Endothelial cell of umbilical vein (primary cell): Measurements from ENCODE around the gene AHSP. TPM values are rescaled to one million over a fixed set of nuclear protein-coding genes. Genes with fewer than 3 reads are reported as not detected.

ENCODE experiments used
- BruUV-seq: library from RNA; stranded (reverse); fragments of 400-500 nt; replicated peaks from 2 replicates; lab custom pipeline; 2021; lab: Mats Ljungman, UMichigan
- CTCF ChIA-PET: fragments of 300-600, 350-600 bp; sonication (Branson Sonifier 250); formaldehyde crosslinking; loops from one replicate; lab custom pipeline; 2021; ENCODE audit warnings: antibody characterized with exemption, inconsistent platforms; lab: Charles Lee
- POLR2A ChIA-PET: fragments of 300-600, 350-600 bp; sonication (Branson Sonifier 250); formaldehyde crosslinking; loops from one replicate; lab custom pipeline; 2021; ENCODE audit warnings: antibody characterized with exemption, inconsistent platforms; lab: Charles Lee
- DNase-seq: peaks from one replicate; pipeline ENCODE4 v3.0.0-alpha.2; 2011; ENCODE audit warnings: low read depth, low spot score
- FAIRE-seq: peaks from 2 replicates; lab custom pipeline; 2011; peaks lifted over from hg19 to GRCh38; lab: Jason Lieb, UNC
- H2AFZ ChIP-seq: 2 replicates; pipeline ENCODE4 v1.6.0; 2012; ENCODE audit warnings: low read depth, low read length, control low read depth, inconsistent platforms
- H3K27ac ChIP-seq: 2 replicates; pipeline ENCODE4 v1.5.1; 2011; ENCODE audit warnings: low read depth, mild to moderate bottlenecking, control low read depth, low read length, moderate library complexity; ENCODE audit not compliant: insufficient read depth
- H3K27me3 ChIP-seq, 2 experiments: 2 replicates each; pipeline versions ENCODE4 v1.6.0 to v1.6.1; 2011; ENCODE audit warnings: low read length in 2 of 2, mixed read lengths in 1 of 2; ENCODE audit not compliant: control insufficient read depth in 2 of 2, insufficient read depth in 2 of 2
- H3K36me3 ChIP-seq, 2 experiments: 2 replicates in 1 of 2; 3 replicates in 1 of 2; pipeline ENCODE4 v1.5.1; 2011; ENCODE audit warnings: low read length in 2 of 2, mild to moderate bottlenecking in 1 of 2, moderate library complexity in 1 of 2; ENCODE audit not compliant: control insufficient read depth in 2 of 2, insufficient read depth in 2 of 2; ENCODE audit errors: extremely low read depth in 1 of 2
- H3K4me1 ChIP-seq: 3 replicates; pipeline ENCODE4 v1.5.1; 2011; ENCODE audit warnings: mild to moderate bottlenecking, low read length; ENCODE audit not compliant: control insufficient read depth, insufficient read depth; ENCODE audit errors: extremely low read depth
- H3K4me2 ChIP-seq: 2 replicates; pipeline ENCODE4 v1.6.1; 2011; ENCODE audit warnings: low read length, control low read depth, mixed read lengths; ENCODE audit not compliant: insufficient read depth
- H3K4me3 ChIP-seq, 3 experiments: fragments of 200-600 bp in 1 of 3; sonication (generic), shearing (Covaris generic) in 1 of 3; replicated peaks in 1 of 3; 2 replicates each; pipeline ENCODE4 v1.5.1; 2011 to 2016; ENCODE audit warnings: control low read depth in 3 of 3, low read length in 3 of 3, mild to moderate bottlenecking in 2 of 3, inconsistent platforms in 1 of 3, low read depth in 1 of 3, moderate library complexity in 1 of 3; ENCODE audit not compliant: insufficient read depth in 1 of 3
- H3K79me2 ChIP-seq: 2 replicates; pipeline ENCODE4 v1.6.0; 2012; ENCODE audit warnings: low read length, inconsistent platforms; ENCODE audit not compliant: control insufficient read depth, insufficient read depth
- H3K9ac ChIP-seq: replicated peaks from 2 replicates; pipeline ENCODE3; 2011; ENCODE audit warnings: low read length, control low read depth; ENCODE audit not compliant: insufficient read depth; ENCODE audit errors: extremely low read depth
- H3K9me1 ChIP-seq: replicated peaks from 3 replicates; pipeline ENCODE4 v1.6.0; 2011; ENCODE audit warnings: mild to moderate bottlenecking, low read length; ENCODE audit not compliant: control insufficient read depth, insufficient read depth; ENCODE audit errors: extremely low read depth
- H3K9me3 ChIP-seq: replicated peaks from 2 replicates; pipeline ENCODE4 v1.5.1; 2012; ENCODE audit warnings: low read length, inconsistent platforms; ENCODE audit not compliant: control insufficient read depth, insufficient read depth
- H4K20me1 ChIP-seq: replicated peaks from 2 replicates; pipeline ENCODE3; 2011; ENCODE audit warnings: mild to moderate bottlenecking, low read length; ENCODE audit not compliant: control insufficient read depth, insufficient read depth; ENCODE audit errors: extremely low read depth
- CTCF ChIP-seq, 2 donors: IDR thresholded peaks; 1 replicate in 1 of 2; 2 replicates in 1 of 2; pipeline ENCODE4 v1.5.1; 2011; ENCODE audit warnings: low read length in 2 of 2, mild to moderate bottlenecking in 2 of 2, moderate library complexity in 2 of 2, control low read depth in 1 of 2, inconsistent platforms in 1 of 2, low read depth in 1 of 2; ENCODE audit not compliant: insufficient read depth in 1 of 2; ENCODE audit errors: extremely low read depth in 1 of 2
- EZH2 ChIP-seq: IDR thresholded peaks from 2 replicates; pipeline ENCODE4 v1.6.1; 2012; ENCODE audit warnings: borderline replicate concordance, low read depth, mild to moderate bottlenecking, moderate library complexity, low read length, inconsistent platforms; ENCODE audit not compliant: severe bottlenecking
- FOS ChIP-seq: IDR thresholded peaks from 2 replicates; pipeline ENCODE4 v1.6.1; 2011; ENCODE audit warnings: mild to moderate bottlenecking, low read length, moderate library complexity, borderline replicate concordance; ENCODE audit not compliant: insufficient read depth
- GATA2 ChIP-seq: IDR thresholded peaks from 2 replicates; pipeline ENCODE4 v1.7.0; 2011; ENCODE audit warnings: low read depth, mild to moderate bottlenecking, moderate library complexity, mixed read lengths, low read length; ENCODE audit not compliant: insufficient read length, insufficient read depth
- JUN ChIP-seq: IDR thresholded peaks from 2 replicates; pipeline ENCODE4 v1.6.1; 2011; ENCODE audit warnings: borderline replicate concordance, low read depth; ENCODE audit not compliant: insufficient read length, insufficient read depth
- MAX ChIP-seq: IDR thresholded peaks from 2 replicates; pipeline ENCODE4 v1.6.1; 2011; ENCODE audit not compliant: insufficient read depth, insufficient read length
- MYC ChIP-seq: IDR thresholded peaks from one replicate; pipeline ENCODE4 v1.6.1; 2011; ENCODE audit warnings: mild to moderate bottlenecking, low read depth, low read length
- POLR2A ChIP-seq: IDR thresholded peaks from 2 replicates; pipeline ENCODE4 v1.6.1; 2012; ENCODE audit warnings: low read depth, mild to moderate bottlenecking, control low read depth, low read length
- POLR2AphosphoS5 ChIP-seq: IDR thresholded peaks from 2 replicates; pipeline ENCODE4 v1.6.1; 2012; ENCODE audit warnings: low read depth, mild to moderate bottlenecking, control low read depth, low read length, moderate library complexity; ENCODE audit not compliant: insufficient read depth
- dilution Hi-C: fragments of 300-500 bp; cut with MboI; formaldehyde crosslinking; loops from one replicate; pipeline ENCODE4 v1.15.0; 2019; ENCODE audit warnings: low sequenced_read_pairs; ENCODE audit not compliant: extremely low pct_ligation_motif_present
- intact Hi-C: fragments of 100-400 bp; cut with micrococcal nuclease; formaldehyde crosslinking; loops from one replicate; pipeline ENCODE4 v1.10.0; 2022
- polyA plus RNA-seq, 4 experiments: library from polyadenylated mRNA; depleted of rRNA in 3 of 4; stranded (reverse) in 3 of 4; unstranded in 1 of 4; fragments of >200 nt; gene quantifications; 2 replicates each; pipeline versions ENCODE4 v1.2.1 to v1.2.3, GENCODE V29; 2011 to 2012; ENCODE audit warnings: missing spikeins in 1 of 4
- total RNA-seq: library from RNA; stranded (reverse); gene quantifications from 2 replicates; pipeline ENCODE4 v1.2.3, GENCODE V29; 2021

AHSP gene
- total and polyA plus RNA-seq, 2 donors (not counting 3 experiments of a cell fraction or from before 2014, with no cell fraction given): not detected

- no peak for FAIRE-seq
- H3K4me1 ChIP-seq: no peaks in the 10 kb centered on the region
- no peaks in the 10 kb centered on the region for H3K27me3 ChIP-seq
- ChIA-PET CTCF (no interaction called here), POLR2A (no interaction called here)
- no peaks in the 10 kb centered on the region for H4K20me1 ChIP-seq
- no peak overlapping the region for H2AFZ ChIP-seq
- BruUV-seq: no TSS peak
- no peak overlapping the region for H3K27ac ChIP-seq
- intact Hi-C loops: no loop called here
- H3K79me2 ChIP-seq: no peaks in the 10 kb centered on the region
- H3K9me3 ChIP-seq: no peaks in the 10 kb centered on the region
- H3K4me3 ChIP-seq: no peak overlapping the region
- H3K36me3 ChIP-seq: peaks cover 2 to 12% of the 10 kb centered on the region in 2 experiments
- dilution Hi-C loops: no loop called here
- H3K4me2 ChIP-seq: no peak overlapping the region
- H3K9ac ChIP-seq: no peak overlapping the region
- no peak for DNase-seq
- H3K9me1 ChIP-seq: no peaks in the 10 kb centered on the region
- TF ChIP-seq CTCF (IDR thresholded peaks at IDR 0.05; ENCODE audit: extremely low read depth in 1 of 2, insufficient read depth in 1 of 2, low read depth in 1 of 2, low read length in 2 of 2) (no peak), GATA2 (no peak), MYC (no peak), EZH2 (no peak), POLR2AphosphoS5 (no peak), FOS (no peak), POLR2A (no peak), MAX (no peak), JUN (no peak)
These were observed 29.2 kb upstream of the AHSP start for GRCh38 chr16:31498493-31498892.
